ENCODE measurements around the gene CHD6. TPM values are rescaled to one million over a fixed set of nuclear protein-coding genes. Genes with fewer than 3 reads are reported as not detected.

The CHD6 gene
- total and polyA plus RNA-seq, 3 donors from 2014 or later = 21.3 to 73.9 (median 71.5) TPM

DNA sequence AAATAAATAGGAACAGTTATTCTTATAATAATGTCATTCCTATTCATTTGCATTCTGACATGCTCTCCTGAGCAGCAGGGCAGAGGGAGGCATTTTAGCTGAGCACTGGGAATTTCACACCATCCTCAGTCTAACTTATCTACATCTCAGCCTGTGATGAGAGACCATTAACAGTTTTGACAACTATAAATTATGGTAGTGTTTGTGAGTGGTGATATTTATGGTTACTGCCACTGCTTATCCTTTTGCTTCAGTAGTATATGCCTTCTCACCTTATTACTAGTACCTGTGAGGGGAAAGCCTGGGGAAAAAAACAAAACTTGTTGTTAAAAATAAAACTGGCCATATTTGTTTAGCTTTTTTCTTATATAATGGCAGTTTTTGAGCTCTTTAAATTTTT, 17.0 kb upstream of the CHD6 start:
- Histone ChIP-seq H3K27me3 (no peaks in the 10 kb centered on the region), H3K4me3 (no peak overlapping the region), H3K27ac (no peak overlapping the region), H3K9me3 (no peaks in the 10 kb centered on the region), H3K36me3 (ENCODE audit: low read depth, missing control alignments) (no peaks in the 10 kb centered on the region), H3K4me1 (no peaks in the 10 kb centered on the region)
- intact Hi-C loops (cut with DNase I; ENCODE audit: low total_unique reads) = no loop called here
- no peak for DNase-seq
- TF ChIP-seq POLR2A (IDR thresholded peaks at IDR 0.05) = no peak
- TF ChIP-seq, protein P1, sequence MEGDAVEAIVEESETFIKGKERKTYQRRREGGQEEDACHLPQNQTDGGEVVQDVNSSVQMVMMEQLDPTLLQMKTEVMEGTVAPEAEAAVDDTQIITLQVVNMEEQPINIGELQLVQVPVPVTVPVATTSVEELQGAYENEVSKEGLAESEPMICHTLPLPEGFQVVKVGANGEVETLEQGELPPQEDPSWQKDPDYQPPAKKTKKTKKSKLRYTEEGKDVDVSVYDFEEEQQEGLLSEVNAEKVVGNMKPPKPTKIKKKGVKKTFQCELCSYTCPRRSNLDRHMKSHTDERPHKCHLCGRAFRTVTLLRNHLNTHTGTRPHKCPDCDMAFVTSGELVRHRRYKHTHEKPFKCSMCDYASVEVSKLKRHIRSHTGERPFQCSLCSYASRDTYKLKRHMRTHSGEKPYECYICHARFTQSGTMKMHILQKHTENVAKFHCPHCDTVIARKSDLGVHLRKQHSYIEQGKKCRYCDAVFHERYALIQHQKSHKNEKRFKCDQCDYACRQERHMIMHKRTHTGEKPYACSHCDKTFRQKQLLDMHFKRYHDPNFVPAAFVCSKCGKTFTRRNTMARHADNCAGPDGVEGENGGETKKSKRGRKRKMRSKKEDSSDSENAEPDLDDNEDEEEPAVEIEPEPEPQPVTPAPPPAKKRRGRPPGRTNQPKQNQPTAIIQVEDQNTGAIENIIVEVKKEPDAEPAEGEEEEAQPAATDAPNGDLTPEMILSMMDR (IDR thresholded peaks at IDR 0.05) = no peak

DNA sequence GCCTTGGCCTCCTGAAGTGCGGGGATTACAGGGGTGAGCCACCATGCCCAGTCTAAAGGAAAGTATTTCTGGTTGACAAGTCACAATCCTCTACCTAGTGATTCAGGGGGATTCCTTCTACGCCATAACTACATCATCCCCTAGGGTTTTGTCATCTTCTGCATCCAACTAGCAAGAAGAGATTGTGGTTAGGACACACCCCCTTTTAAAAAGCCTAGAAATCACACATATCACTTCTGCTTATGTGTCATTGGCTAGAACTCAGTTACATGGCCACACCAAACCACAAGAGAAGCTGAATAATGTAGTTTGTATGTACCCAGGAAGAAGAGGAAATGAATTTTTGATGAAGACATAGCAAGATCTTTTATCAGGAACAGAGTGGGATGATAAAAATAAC, 14.7 kb upstream of the CHD6 start:
- DNase-seq = no peak
- intact Hi-C loops (cut with DNase I; ENCODE audit: low total_unique reads) = no loop called here
- Histone ChIP-seq H3K4me3 (no peak overlapping the region), H3K27me3 (no peaks in the 10 kb centered on the region), H3K9me3 (no peaks in the 10 kb centered on the region), H3K4me1 (no peaks in the 10 kb centered on the region), H3K36me3 (ENCODE audit: low read depth, missing control alignments) (no peaks in the 10 kb centered on the region), H3K27ac (no peak overlapping the region)
- no peak for TF ChIP-seq POLR2A (IDR thresholded peaks at IDR 0.05)
- 73 to 89% methylated on average over 2 of the region's 2 CpGs for WGBS, 2 donors

DNA sequence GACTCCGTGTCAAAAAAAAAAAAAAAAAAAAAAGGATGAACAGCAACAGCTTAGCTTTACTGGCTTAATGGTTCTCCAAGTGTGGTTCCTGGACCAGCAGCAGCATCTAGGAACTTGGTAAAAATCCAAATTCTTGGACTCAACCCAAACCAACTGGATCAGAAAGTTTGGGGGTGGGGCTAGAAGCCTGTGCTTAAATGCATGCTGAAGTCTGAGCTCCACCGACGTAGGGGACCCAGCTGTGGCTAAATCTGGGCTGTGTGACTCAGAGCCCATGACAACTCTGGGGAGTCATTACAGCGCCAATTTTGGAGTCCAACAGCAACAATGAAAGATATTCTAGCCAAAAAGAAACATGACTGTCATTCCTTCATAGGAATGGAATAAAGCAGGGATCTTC, 13.6 kb upstream of the CHD6 start:
- Histone ChIP-seq H3K4me1 (no peaks in the 10 kb centered on the region), H3K4me3 (no peak overlapping the region), H3K36me3 (ENCODE audit: low read depth, missing control alignments) (no peaks in the 10 kb centered on the region), H3K27me3 (no peaks in the 10 kb centered on the region), H3K27ac (no peak overlapping the region), H3K9me3 (no peaks in the 10 kb centered on the region)
- 64 to 76% methylated on average over 4 of the region's 4 CpGs for WGBS, 2 donors
- intact Hi-C loops (cut with DNase I; ENCODE audit: low total_unique reads) = no loop called here
- no peak for TF ChIP-seq POLR2A (IDR thresholded peaks at IDR 0.05)
- TF ChIP-seq, protein P1 (IDR thresholded peaks at IDR 0.05) = no peak
- DNase-seq = no peak

DNA sequence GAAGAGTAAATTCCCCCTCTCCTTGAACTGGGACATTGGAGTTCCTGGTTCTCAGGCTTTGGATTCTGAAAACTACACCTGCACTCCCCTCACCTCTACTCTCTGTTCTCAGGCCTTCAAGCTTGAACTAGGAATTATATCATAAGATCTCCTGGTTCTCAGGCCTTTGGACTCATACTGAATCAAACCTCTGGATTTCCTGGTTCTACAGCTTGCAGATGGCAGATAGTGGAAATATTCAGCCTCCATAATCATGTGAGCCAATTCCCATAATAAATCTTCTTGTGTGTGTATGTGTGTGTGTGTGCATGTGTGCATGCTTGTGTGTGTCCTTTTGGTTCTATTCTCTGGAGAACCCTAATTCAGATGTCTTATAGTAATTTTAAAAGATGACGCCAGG, 12.7 kb upstream of the CHD6 start:
- intact Hi-C loops (cut with DNase I; ENCODE audit: low total_unique reads) = no loop called here
- Histone ChIP-seq H3K36me3 (ENCODE audit: low read depth, missing control alignments) (no peaks in the 10 kb centered on the region), H3K27ac (no peak overlapping the region), H3K9me3 (no peaks in the 10 kb centered on the region), H3K27me3 (no peaks in the 10 kb centered on the region), H3K4me1 (no peaks in the 10 kb centered on the region), H3K4me3 (no peak overlapping the region)
- 90% methylated on average over 1 of the region's 1 CpG for WGBS, 2 donors
- TF ChIP-seq, protein P1 (IDR thresholded peaks at IDR 0.05) = no peak
- TF ChIP-seq POLR2A (IDR thresholded peaks at IDR 0.05) = no peak
- DNase-seq = no peak

DNA sequence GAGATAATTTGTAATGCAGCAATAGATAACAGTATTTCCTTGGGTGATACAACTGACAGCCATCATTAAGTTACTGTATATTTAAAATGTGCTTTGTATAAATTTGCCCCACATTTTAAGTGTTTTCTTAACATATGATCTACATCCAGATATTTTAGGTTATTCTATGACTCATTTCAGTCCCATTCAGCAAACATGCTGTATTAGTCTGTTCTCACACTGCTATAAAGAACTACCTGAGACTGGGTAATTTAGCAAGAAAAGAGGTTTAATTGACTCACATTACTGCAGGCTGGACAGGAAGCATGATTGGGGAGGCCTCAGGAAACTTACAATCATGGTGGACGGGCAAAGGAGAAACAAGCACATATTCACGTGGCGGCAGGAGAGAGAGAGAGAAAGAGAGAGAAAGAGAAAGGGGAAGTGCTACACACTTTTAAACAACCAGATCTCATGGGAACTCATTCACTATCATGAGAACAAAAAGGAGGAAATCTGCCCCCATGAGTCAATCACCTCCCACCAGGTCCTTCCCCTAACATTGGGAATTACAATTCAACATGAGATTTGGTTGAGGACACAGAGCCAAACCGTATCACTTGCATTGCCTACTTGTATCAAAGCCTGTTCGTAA, 9.6 kb upstream of the CHD6 start:
- Histone ChIP-seq H3K4me1 (no peaks in the 10 kb centered on the region), H3K27ac (no peak overlapping the region), H3K4me3 (no peak overlapping the region), H3K9me3 (no peaks in the 10 kb centered on the region), H3K36me3 (ENCODE audit: low read depth, missing control alignments) (no peaks in the 10 kb centered on the region), H3K27me3 (no peaks in the 10 kb centered on the region)
- intact Hi-C loops (cut with DNase I; ENCODE audit: low total_unique reads) = no loop called here
- DNase-seq = no peak
- WGBS, 2 donors = 86 to 90% methylated on average over 5 of the region's 5 CpGs
- TF ChIP-seq POLR2A (IDR thresholded peaks at IDR 0.05) = no peak
- TF ChIP-seq, protein P1 (IDR thresholded peaks at IDR 0.05) = no peak

All from testis (tissue), 3 donors.